Right lobe of liver (tissue), 6 donors: ENCODE measurements around the gene CBLN3. TPM values are rescaled to one million over a fixed set of nuclear protein-coding genes. Genes with fewer than 3 reads are reported as not detected.

ENCODE experiments used
- ATAC-seq, 4 donors: fragments of 200-7000 bp; cut with Tn5 transposase; one replicate each; pipeline ENCODE4 v1.9.1; 2020; ENCODE audit warnings: mild to moderate bottlenecking in 4 of 4, moderate library complexity in 4 of 4
- DNase-seq, 3 donors: peaks; one replicate each; pipeline ENCODE4 v3.0.0-alpha.2; 2020
- H3K27ac ChIP-seq, 3 donors: fragments of 200-600 bp; one replicate each; pipeline ENCODE4 v1.8.0; 2022
- H3K27me3 ChIP-seq, 2 donors: fragments of 200-600 bp; one replicate each; pipeline ENCODE4 v1.8.0; 2022
- H3K36me3 ChIP-seq, 4 donors: fragments of 200-600 bp; sonication (generic) in 1 of 4; one replicate each; pipeline versions ENCODE4 v1.5.1 to v1.8.0; 2017 to 2022; ENCODE audit warnings: control low read depth in 1 of 4
- H3K4me1 ChIP-seq, 4 donors: fragments of 200-600 bp; sonication (generic) in 1 of 4; one replicate each; pipeline versions ENCODE4 v1.5.1 to v1.8.0; 2017 to 2022; ENCODE audit warnings: control low read depth in 1 of 4
- H3K4me3 ChIP-seq, 3 donors: fragments of 200-600 bp; one replicate each; pipeline ENCODE4 v1.8.0; 2022
- H3K9me3 ChIP-seq, 4 donors: fragments of 200-600 bp; sonication (generic) in 1 of 4; one replicate each; pipeline versions ENCODE4 v1.5.1 to v1.8.0; 2017 to 2022; ENCODE audit warnings: control low read depth in 1 of 4
- CTCF ChIP-seq, 4 donors: fragments of 200-600 bp in 3 of 4; fragments of 450-650 bp in 1 of 4; IDR thresholded peaks; one replicate each; pipeline versions ENCODE4 v1.5.1 to v1.8.0; 2016 to 2022; ENCODE audit warnings: antibody characterized with exemption in 4 of 4, mild to moderate bottlenecking in 2 of 4
- POLR2A ChIP-seq: fragments of 450-650 bp; IDR thresholded peaks from one replicate; pipeline ENCODE4 v1.6.1; 2017; ENCODE audit warnings: antibody characterized with exemption, mild to moderate bottlenecking
- WGBS: methylation state at CpG from one replicate; pipeline ENCODE4 v1.1.6; 2018; ENCODE audit warnings: low coverage, low lambda C conversion rate; ENCODE audit not compliant: insufficient coverage; ENCODE audit errors: missing lambda C conversion rate; 5-methylcytosine and 5-hydroxymethylcytosine counted together
- intact Hi-C, 2 donors: fragments of 100-400 bp; cut with DNase I; formaldehyde crosslinking; loops; one replicate each; pipeline versions ENCODE4 v1.11.2 to v1.14.1; 2022
- total RNA-seq, 6 experiments: library from RNA; depleted of rRNA in 2 of 6; stranded (reverse); fragments of >200 nt in 2 of 6; fragmentation: NEBNext Ultra II Directional in 3 of 6; extraction: Animal tissue kit (Norgen Biotek cat#: 25700) in 3 of 6; gene quantifications; one replicate each; pipeline versions ENCODE4 v1.1.0 to v1.2.4, GENCODE V29; 2016 to 2023
- donor health status: DM: no; HTN: yes; CAD: no.
- donor health status: DM: no; HTN: no; CAD: no.
- donor health status: DM: no; HTN: no; CAD: no.
- donor health status: DM: no; HTN: yes; CAD: no.
- donor health status: DM: no; HTN: yes; CAD: no.

CBLN3 gene
- total RNA-seq, 6 experiments from 2014 or later: 0.74 to 1.8 (median 1.2) TPM

GRCh38 chr14:24395609-24396582, 33.6 kb downstream of the CBLN3 start:
- TF ChIP-seq POLR2A (no peak), CTCF (IDR thresholded peaks at IDR 0.05) (no peak)
- H3K36me3 ChIP-seq: no peaks in the 10 kb centered on the region
- no peak overlapping the region for H3K27ac ChIP-seq
- ATAC-seq (no peak), DNase-seq (no peak)
- no peaks in the 10 kb centered on the region for H3K9me3 ChIP-seq
- no peak overlapping the region for H3K4me3 ChIP-seq
- peaks cover 0 to 23% (median 0%) of the 10 kb centered on the region in 4 donors for H3K4me1 ChIP-seq
- intact Hi-C loops: no loop called here
- 77% methylated on average over 5 of the region's 8 CpGs for WGBS
- H3K27me3 ChIP-seq: no peaks in the 10 kb centered on the region

- no peaks in the 10 kb centered on the region for H3K27me3 ChIP-seq
- no peaks in the 10 kb centered on the region for H3K9me3 ChIP-seq
- 36% methylated on average over 3 of the region's 3 CpGs for WGBS
- no peak overlapping the region for H3K27ac ChIP-seq
- ATAC-seq: no peak
- intact Hi-C loops: no loop called here
- no peaks in the 10 kb centered on the region for H3K36me3 ChIP-seq
- TF ChIP-seq POLR2A (no peak), CTCF (IDR thresholded peaks at IDR 0.05) (no peak)
- H3K4me3 ChIP-seq: no peak overlapping the region
- no peak for DNase-seq
- H3K4me1 ChIP-seq: peaks cover 0 to 12% (median 0%) of the 10 kb centered on the region in 4 donors
These were observed 35.2 kb downstream of the CBLN3 start for GRCh38 chr14:24394275-24394674.

DNA sequence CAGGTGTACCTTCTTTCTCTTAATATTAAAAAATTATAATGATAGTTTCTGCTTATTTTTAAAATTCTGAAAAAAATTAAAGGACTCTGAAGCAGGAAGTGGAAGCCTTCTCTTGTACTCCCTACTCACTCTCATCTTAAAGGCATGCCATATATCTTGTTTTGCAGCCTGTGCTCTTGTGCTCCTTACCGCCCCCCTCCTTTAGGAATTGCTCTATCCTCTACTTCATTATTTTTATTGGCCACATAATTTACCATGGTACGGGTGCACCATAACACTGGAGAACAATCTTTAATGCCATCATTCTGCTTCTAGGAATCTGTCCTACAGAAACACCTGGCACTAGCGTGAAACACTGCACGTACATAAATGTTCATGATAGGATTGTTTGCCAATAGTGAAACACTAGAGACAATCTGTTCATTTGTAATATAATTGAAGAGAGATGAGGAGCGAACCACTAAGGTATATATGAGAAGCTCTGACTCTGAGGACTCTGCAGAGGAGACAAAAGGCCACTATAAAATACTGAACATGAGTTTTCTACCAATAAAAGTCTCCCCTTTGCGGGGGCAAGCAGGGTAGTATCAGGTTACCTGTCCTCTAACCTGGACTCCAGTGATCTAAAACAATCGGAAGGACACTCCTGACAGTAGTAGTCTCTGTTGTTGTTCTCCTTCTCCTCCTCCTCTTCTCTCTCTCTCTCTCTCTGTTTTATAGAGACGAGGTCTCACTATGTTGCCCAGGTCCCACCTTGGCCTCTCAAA, 37.0 kb downstream of the CBLN3 start:
- H3K36me3 ChIP-seq: no peaks in the 10 kb centered on the region
- DNase-seq (no peak), ATAC-seq (peak in 2 of 4 donors; percentile 13 to 21)
- WGBS: 66% methylated on average over 8 of the region's 8 CpGs
- TF ChIP-seq POLR2A: no peak
- TF ChIP-seq CTCF (IDR thresholded peaks at IDR 0.05): no peak
- H3K4me1 ChIP-seq: peaks cover 0 to 10% (median 0%) of the 10 kb centered on the region in 4 donors
- no peak overlapping the region for H3K4me3 ChIP-seq
- intact Hi-C loops: no loop called here
- H3K9me3 ChIP-seq: no peaks in the 10 kb centered on the region
- H3K27me3 ChIP-seq: no peaks in the 10 kb centered on the region
- no peak overlapping the region for H3K27ac ChIP-seq

DNA sequence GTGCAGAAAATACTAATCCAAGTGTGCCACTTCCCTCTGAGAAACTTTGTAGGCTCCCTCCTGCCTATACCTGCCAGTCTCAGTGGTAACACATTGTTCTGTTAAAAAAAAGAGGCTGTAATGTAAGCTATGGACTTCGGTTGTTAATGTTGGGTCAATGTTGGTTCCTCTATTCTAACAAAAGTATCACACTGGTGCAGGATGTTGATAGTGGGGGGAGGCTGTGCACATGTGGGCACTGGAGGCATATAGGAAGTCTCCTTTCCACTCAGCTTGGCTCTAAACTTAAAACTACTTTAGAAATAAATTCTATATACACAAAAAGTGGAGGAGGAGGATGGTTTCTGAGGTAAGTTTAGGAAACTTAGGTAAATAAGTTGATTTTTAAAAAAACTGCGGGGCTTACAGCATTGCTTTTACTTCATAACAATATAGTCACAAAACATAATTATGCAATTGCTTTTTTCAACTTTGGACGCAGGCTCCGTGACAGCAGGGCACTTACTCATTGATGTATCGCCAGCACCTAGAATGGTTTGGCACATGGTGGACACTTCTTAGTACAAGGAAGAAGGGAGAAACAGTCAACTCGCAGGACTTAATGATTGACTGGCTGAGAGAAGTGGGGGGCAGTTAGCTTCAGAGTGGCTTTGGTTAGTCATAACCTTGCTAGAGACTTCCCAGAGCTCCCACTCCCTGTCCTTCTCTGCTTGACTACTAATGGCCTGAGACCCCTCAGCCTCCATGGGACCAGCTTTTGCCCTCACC, 38.6 kb downstream of the CBLN3 start:
- DNase-seq: no peak
- 43% methylated on average over 6 of the region's 6 CpGs for WGBS
- no peaks in the 10 kb centered on the region for H3K9me3 ChIP-seq

More for the DNA sequence above, 38.6 kb downstream of the CBLN3 start:
- peaks cover 0 to 17% (median 0%) of the 10 kb centered on the region in 4 donors for H3K4me1 ChIP-seq
- TF ChIP-seq POLR2A (no peak), CTCF (IDR thresholded peaks at IDR 0.05) (no peak)
- H3K27ac ChIP-seq: no peak overlapping the region
- H3K36me3 ChIP-seq: no peaks in the 10 kb centered on the region
- no peak for ATAC-seq
- intact Hi-C loops: no loop called here
- H3K27me3 ChIP-seq: no peaks in the 10 kb centered on the region
- H3K4me3 ChIP-seq: no peak overlapping the region
